ENCODE results near the gene CENPV.

GRCh38 chr17:16339959-16340358, 13.3 kb downstream of the CENPV start:
- TF ChIP-seq, protein P1, sequence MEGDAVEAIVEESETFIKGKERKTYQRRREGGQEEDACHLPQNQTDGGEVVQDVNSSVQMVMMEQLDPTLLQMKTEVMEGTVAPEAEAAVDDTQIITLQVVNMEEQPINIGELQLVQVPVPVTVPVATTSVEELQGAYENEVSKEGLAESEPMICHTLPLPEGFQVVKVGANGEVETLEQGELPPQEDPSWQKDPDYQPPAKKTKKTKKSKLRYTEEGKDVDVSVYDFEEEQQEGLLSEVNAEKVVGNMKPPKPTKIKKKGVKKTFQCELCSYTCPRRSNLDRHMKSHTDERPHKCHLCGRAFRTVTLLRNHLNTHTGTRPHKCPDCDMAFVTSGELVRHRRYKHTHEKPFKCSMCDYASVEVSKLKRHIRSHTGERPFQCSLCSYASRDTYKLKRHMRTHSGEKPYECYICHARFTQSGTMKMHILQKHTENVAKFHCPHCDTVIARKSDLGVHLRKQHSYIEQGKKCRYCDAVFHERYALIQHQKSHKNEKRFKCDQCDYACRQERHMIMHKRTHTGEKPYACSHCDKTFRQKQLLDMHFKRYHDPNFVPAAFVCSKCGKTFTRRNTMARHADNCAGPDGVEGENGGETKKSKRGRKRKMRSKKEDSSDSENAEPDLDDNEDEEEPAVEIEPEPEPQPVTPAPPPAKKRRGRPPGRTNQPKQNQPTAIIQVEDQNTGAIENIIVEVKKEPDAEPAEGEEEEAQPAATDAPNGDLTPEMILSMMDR (IDR thresholded peaks at IDR 0.05; ENCODE audit: low read depth, low read length, poor library complexity, severe bottlenecking), result no peak
- TF ChIP-seq EZH2phosphoT487 (IDR thresholded peaks at IDR 0.05; ENCODE audit: borderline replicate concordance, low read length), result no peak
